ENCODE results near the gene RCBTB1. TPM values are rescaled to one million over a fixed set of nuclear protein-coding genes. Genes with fewer than 3 reads are reported as not detected.
"Not testable (repeated sequence)": the region's sequence is repeated elsewhere in the genome, so short reads cannot be mapped to it uniquely, and the experiment has no call there.

RCBTB1 gene
- total RNA-seq, 2 donors from 2014 or later: 16.0 to 16.6 TPM

DNA sequence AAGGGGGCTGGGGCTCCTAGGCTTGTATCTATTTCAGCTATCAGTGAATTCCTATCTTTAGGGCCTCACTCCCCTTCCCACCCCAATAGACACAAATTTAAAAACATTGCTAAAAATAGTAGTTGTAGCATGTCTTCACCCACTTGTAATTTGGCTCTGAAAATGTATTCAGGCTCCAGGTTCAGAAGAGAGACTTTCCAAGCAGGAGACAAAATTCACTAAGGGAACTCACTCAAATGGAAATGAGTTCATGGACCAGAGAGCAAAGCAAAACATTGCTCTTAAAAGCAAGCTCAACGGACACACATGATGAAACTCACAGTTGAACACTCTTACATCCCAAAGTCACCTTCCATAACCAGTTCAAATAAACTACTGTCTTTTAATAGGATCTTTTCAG, 52.8 kb downstream of the RCBTB1 start:
- Mint-ChIP-seq H3K4me3 (no peak overlapping the region), H3K4me1 (no peaks in the 10 kb centered on the region), H3K36me3 (ENCODE audit: low read depth) (peaks cover 61% of the 10 kb centered on the region), H3K27me3 (no peaks in the 10 kb centered on the region), H3K27ac (peak overlapping the region; percentile 46), H3K9me3 (no peaks in the 10 kb centered on the region)
- no peak for ATAC-seq (replicated peaks)

DNA sequence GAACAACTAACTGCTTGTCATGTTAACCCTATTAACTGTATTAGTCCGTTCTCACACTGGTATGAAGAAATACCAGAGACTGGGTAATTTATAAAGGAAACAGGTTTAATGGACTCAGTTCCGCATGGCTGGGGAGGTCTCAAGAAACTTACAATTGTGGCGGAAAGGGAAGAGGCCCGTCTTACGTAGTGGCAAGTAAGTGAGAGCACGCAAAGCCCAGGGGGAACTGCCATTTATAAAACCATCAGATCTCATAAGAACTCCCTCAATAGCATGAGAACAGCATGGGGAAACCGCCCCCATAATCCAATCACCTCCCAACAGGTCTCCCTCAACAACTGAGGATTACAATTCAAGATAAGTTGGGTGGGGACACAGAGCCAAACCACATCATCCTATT, 54.9 kb downstream of the RCBTB1 start:
- Mint-ChIP-seq H3K9me3 (no peaks in the 10 kb centered on the region), H3K27ac (peak overlapping the region; percentile 50), H3K27me3 (no peaks in the 10 kb centered on the region), H3K4me3 (no peak overlapping the region), H3K36me3 (ENCODE audit: low read depth) (peaks cover 70% of the 10 kb centered on the region), H3K4me1 (no peaks in the 10 kb centered on the region)
- ATAC-seq (replicated peaks): no peak

DNA sequence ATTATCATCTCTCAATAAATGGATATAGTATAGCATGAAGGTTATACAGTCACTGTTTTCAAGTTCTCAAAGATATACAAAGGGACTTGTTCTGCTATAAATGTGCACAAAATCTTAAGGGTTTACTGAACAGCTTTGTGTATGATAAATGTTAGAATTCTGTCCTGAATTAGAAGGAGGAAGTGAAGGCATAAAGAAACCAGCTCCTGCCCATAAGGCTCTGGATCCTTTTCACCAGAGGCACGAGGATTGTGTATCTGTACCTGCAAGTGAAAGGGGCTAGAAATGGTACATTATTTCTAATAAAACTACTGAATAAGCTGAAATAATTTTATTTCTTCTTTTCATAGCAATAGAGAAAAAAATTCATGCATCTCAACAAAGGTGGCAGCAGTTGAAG, 57.2 kb downstream of the RCBTB1 start:
- Mint-ChIP-seq H3K4me1 (no peaks in the 10 kb centered on the region), H3K9me3 (no peaks in the 10 kb centered on the region), H3K27ac (peak overlapping the region; percentile 56), H3K27me3 (no peaks in the 10 kb centered on the region), H3K4me3 (no peak overlapping the region), H3K36me3 (ENCODE audit: low read depth) (peaks cover 82% of the 10 kb centered on the region)
- no peak for ATAC-seq (replicated peaks)

GRCh38 chr13:49527123-49527522, 58.2 kb downstream of the RCBTB1 start:
- no peak for ATAC-seq (replicated peaks)
- H3K27me3 Mint-ChIP-seq: no peaks in the 10 kb centered on the region

GRCh38 chr13:49524740-49525501, 60.4 kb downstream of the RCBTB1 start:
- Mint-ChIP-seq H3K27me3 (no peaks in the 10 kb centered on the region), H3K27ac (peak overlapping the region; percentile 54), H3K4me3 (no peak overlapping the region), H3K4me1 (no peaks in the 10 kb centered on the region), H3K36me3 (ENCODE audit: low read depth) (peaks cover 94% of the 10 kb centered on the region), H3K9me3 (no peaks in the 10 kb centered on the region)
- ATAC-seq (replicated peaks): peak; percentile 29

More at GRCh38 chr13:49527123-49527522, 58.2 kb downstream of the RCBTB1 start:
- Mint-ChIP-seq H3K36me3 (ENCODE audit: low read depth) (peaks cover 91% of the 10 kb centered on the region), H3K4me1 (no peaks in the 10 kb centered on the region), H3K9me3 (no peaks in the 10 kb centered on the region), H3K27ac (peak overlapping the region; percentile 59), H3K4me3 (no peak overlapping the region)

- Mint-ChIP-seq H3K4me1 (no peaks in the 10 kb centered on the region), H3K27me3 (no peaks in the 10 kb centered on the region), H3K9me3 (no peaks in the 10 kb centered on the region), H3K27ac (no peak overlapping the region), H3K36me3 (ENCODE audit: low read depth) (peaks cover 91% of the 10 kb centered on the region), H3K4me3 (no peak overlapping the region)
- ATAC-seq (replicated peaks): no peak
These were observed 64.1 kb downstream of the RCBTB1 start for GRCh38 chr13:49521224-49521623.

DNA sequence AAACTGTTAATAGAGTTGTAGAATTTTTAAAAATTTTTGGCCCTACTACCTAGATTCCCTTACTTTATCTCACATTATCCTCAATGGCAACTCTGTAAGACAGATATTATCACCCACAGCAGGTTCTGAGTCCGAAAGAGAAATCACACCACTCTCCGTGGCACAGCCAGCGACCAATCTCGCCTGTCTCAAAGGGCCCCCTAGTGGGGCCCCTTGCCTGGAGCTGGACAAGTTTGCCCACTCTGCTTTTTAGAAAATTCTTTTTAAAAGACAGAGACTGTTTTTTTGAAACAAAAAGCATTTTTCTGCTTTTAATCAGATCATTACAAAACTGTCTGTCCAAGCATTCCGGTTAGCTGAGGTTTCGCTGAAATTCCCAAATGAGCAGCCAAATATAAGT, 67.9 kb downstream of the RCBTB1 start:
- Mint-ChIP-seq H3K27ac (peak overlapping the region; percentile 18), H3K4me3 (no peak overlapping the region), H3K4me1 (no peaks in the 10 kb centered on the region), H3K27me3 (no peaks in the 10 kb centered on the region), H3K9me3 (no peaks in the 10 kb centered on the region), H3K36me3 (ENCODE audit: low read depth) (peaks cover 95% of the 10 kb centered on the region)
- ATAC-seq (replicated peaks): no peak

- peak overlapping the region; percentile 18 for H3K27ac Mint-ChIP-seq
- peaks cover 96% of the 10 kb centered on the region for H3K36me3 Mint-ChIP-seq (ENCODE audit: low read depth)
- no peaks in the 10 kb centered on the region for H3K4me1 Mint-ChIP-seq
- no peak overlapping the region for H3K4me3 Mint-ChIP-seq
- ATAC-seq (replicated peaks): no peak
- H3K9me3 Mint-ChIP-seq: no peaks in the 10 kb centered on the region
- no peaks in the 10 kb centered on the region for H3K27me3 Mint-ChIP-seq
These were observed 68.9 kb downstream of the RCBTB1 start for GRCh38 chr13:49516467-49516866.

DNA sequence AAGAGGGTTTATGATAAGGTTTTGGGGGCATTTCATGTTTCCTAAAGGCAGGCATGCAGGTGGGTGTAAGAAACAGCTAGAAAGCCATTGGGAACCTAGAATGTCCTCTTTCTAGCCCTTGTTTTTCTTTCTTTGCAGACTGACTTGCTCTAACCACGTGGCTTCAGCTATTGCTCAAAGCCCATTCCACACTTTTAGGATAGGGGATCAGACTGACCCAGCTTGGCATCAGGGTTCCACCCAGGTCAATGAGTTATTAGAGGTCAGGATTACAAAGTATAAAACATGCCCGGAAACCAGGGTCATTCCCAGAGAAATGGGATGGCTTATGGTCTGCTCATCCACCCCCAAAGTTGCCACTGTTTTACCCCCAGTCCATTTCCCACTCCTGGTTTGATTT, 72.8 kb downstream of the RCBTB1 start:
- H3K9me3 Mint-ChIP-seq: no peaks in the 10 kb centered on the region
- H3K4me3 Mint-ChIP-seq: no peak overlapping the region
- peaks cover 89% of the 10 kb centered on the region for H3K36me3 Mint-ChIP-seq (ENCODE audit: low read depth)
- no peak overlapping the region for H3K27ac Mint-ChIP-seq
- H3K27me3 Mint-ChIP-seq: no peaks in the 10 kb centered on the region
- H3K4me1 Mint-ChIP-seq: peaks cover 4% of the 10 kb centered on the region
- ATAC-seq (replicated peaks): no peak

DNA sequence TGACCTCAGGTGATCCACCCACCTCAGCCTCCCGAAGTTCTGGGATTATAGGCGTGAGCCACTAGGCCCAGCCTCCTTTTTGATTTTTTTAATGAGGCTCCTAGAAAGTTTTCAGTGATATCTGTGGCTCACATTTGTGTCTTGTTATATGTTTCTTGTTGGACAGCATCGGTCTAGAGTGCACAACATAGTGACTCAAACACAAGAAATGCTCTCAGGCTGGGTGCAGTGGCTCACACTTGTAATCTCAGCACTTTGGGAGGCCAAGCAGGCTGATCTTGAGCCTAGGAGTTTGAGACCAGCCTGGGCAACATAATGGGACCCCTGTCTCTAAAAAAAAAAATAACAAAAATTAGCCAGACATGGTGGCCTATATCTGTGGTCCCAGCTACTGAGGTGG, 81.4 kb downstream of the RCBTB1 start:
- Mint-ChIP-seq H3K9me3 (no peaks in the 10 kb centered on the region), H3K27me3 (no peaks in the 10 kb centered on the region), H3K27ac (no peak overlapping the region), H3K4me1 (peaks cover 27% of the 10 kb centered on the region), H3K36me3 (ENCODE audit: low read depth) (peaks cover 75% of the 10 kb centered on the region), H3K4me3 (no peak overlapping the region)
- ATAC-seq (replicated peaks): no peak

GRCh38 chr13:49502954-49503353, 82.4 kb downstream of the RCBTB1 start:
- Mint-ChIP-seq H3K36me3 (ENCODE audit: low read depth) (peaks cover 84% of the 10 kb centered on the region), H3K4me1 (peaks cover 36% of the 10 kb centered on the region), H3K9me3 (peaks cover under 1% of the 10 kb centered on the region), H3K4me3 (no peak overlapping the region), H3K27ac (no peak overlapping the region), H3K27me3 (no peaks in the 10 kb centered on the region)
- no peak for ATAC-seq (replicated peaks)

- ATAC-seq (replicated peaks): peak; percentile 8
- Mint-ChIP-seq H3K36me3 (ENCODE audit: low read depth) (peaks cover 78% of the 10 kb centered on the region), H3K4me3 (peak overlapping the region; percentile 93)
These were observed 85.3 kb downstream of the RCBTB1 start for GRCh38 chr13:49499889-49500660.

DNA sequence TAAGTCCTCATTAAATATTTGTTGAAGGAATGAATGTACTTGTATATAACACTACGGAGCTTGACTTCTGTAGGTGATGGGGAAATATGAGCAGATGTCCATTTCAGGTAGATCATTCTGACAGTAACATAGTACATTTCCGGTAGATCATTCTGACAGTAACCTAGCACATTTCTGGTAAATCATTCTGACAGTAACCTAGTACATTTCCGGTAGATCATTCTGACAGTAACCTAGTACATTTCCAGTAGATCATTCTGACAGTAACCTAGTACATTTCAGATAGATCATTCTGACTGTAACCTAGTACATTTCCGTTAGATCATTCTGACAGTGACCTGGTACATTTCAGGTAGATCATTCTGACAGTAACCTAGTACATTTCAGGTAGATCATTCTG, 87.2 kb downstream of the RCBTB1 start:
- Mint-ChIP-seq H3K27ac (peak overlapping the region; percentile 93), H3K4me3 (peak overlapping the region; percentile 93), H3K4me1 (peaks cover 44% of the 10 kb centered on the region), H3K36me3 (ENCODE audit: low read depth) (peaks cover 65% of the 10 kb centered on the region), H3K27me3 (no peaks in the 10 kb centered on the region), H3K9me3 (peaks cover 9% of the 10 kb centered on the region)
- no peak for ATAC-seq (replicated peaks)

More at GRCh38 chr13:49499889-49500660, 85.3 kb downstream of the RCBTB1 start:
- Mint-ChIP-seq H3K27ac (peak overlapping the region; percentile 93), H3K4me1 (peaks cover 48% of the 10 kb centered on the region), H3K27me3 (no peaks in the 10 kb centered on the region), H3K9me3 (peaks cover 9% of the 10 kb centered on the region)

DNA sequence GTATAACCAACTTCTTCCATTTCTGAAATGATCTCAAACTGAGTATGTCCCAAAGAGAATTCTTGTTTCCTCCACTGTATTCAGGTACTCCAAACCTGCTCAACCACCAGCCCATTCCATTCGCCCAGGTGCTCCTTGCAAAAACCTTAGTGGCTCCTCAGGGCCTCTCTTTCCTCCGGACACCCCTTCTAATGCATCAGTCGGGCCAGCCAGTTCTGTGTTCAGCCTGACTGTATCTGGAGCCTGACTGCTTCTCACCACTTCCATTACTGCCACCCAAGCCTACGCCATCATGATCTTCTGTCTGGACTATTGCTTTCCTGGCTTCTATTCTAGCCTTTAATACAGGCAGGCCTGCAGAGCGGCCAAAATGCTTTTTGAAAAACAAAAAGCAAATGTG, 88.1 kb downstream of the RCBTB1 start:
- H3K27me3 Mint-ChIP-seq: no peaks in the 10 kb centered on the region
- H3K9me3 Mint-ChIP-seq: peaks cover 9% of the 10 kb centered on the region
- H3K27ac Mint-ChIP-seq: peak overlapping the region; percentile 93
- H3K4me1 Mint-ChIP-seq: peaks cover 41% of the 10 kb centered on the region
- H3K4me3 Mint-ChIP-seq: peak overlapping the region; percentile 93
- peaks cover 58% of the 10 kb centered on the region for H3K36me3 Mint-ChIP-seq (ENCODE audit: low read depth)
- no peak for ATAC-seq (replicated peaks)

DNA sequence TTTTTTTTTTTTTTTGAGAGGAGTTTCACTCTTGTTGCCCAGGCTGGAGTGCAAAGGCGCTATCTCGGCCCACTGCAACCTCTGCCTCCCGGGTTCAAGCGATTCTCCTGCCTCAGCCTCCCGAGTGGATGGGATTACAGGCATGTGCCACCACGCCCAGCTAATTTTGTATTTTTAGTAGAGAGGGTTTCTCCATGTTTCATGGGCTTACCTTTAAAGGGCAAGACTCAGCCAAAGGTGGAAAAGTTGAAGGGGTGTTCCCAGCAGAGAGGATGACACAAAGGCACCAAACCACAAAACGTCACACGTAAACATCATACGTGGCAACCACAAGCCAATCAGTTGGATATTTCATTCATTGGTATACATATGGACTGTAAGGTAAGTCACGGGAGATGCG, 88.5 kb downstream of the RCBTB1 start:
- H3K27me3 Mint-ChIP-seq, H3K9me3 Mint-ChIP-seq: not testable (repeated sequence)
- peaks cover 61% of the 10 kb centered on the region for H3K36me3 Mint-ChIP-seq (ENCODE audit: low read depth)
- ATAC-seq (replicated peaks): peak; percentile 38
- peak overlapping the region; percentile 93 for H3K27ac Mint-ChIP-seq
- H3K4me3 Mint-ChIP-seq: peak overlapping the region; percentile 93
- H3K4me1 Mint-ChIP-seq: peaks cover 41% of the 10 kb centered on the region
